GM23248 (cell line): Measurements from ENCODE around the gene CACFD1. TPM values are rescaled to one million over a fixed set of nuclear protein-coding genes. Genes with fewer than 3 reads are reported as not detected.

ENCODE experiments used
- DNase-seq: peaks from one replicate; pipeline ENCODE4 v3.0.0-alpha.2; 2015
- H2AFZ ChIP-seq: fragments of 200-600 bp; sonication (generic); 2 replicates; pipeline ENCODE4 v1.6.1; 2016; ENCODE audit warnings: antibody characterized with exemption
- H3F3A ChIP-seq: fragments of 200-600 bp; sonication (generic); 2 replicates; pipeline ENCODE4 v1.6.1; 2016; ENCODE audit warnings: mild to moderate bottlenecking, antibody characterized with exemption, mixed run types; ENCODE audit not compliant: insufficient read depth
- H3K27ac ChIP-seq: fragments of 200-600 bp; sonication (generic); 2 replicates; pipeline ENCODE4 v1.5.1; 2016; ENCODE audit warnings: mild to moderate bottlenecking
- H3K27me3 ChIP-seq: fragments of 200-600 bp; sonication (generic); replicated peaks from 2 replicates; pipeline ENCODE4 v1.6.1; 2016; ENCODE audit warnings: mild to moderate bottlenecking; ENCODE audit not compliant: insufficient read depth
- H3K36me3 ChIP-seq: fragments of 200-600 bp; sonication (generic); 2 replicates; pipeline ENCODE4 v1.6.1; 2016; ENCODE audit warnings: low read depth, mild to moderate bottlenecking
- H3K4me1 ChIP-seq: fragments of 200-600 bp; sonication (generic); 2 replicates; pipeline ENCODE4 v1.6.1; 2016; ENCODE audit warnings: mild to moderate bottlenecking; ENCODE audit not compliant: insufficient read depth
- H3K4me2 ChIP-seq: fragments of 200-600 bp; sonication (generic); one replicate; pipeline ENCODE4 v1.6.1; 2016; ENCODE audit warnings: mild to moderate bottlenecking; ENCODE audit not compliant: unreplicated experiment
- H3K4me3 ChIP-seq: fragments of 200-600 bp; sonication (generic); 2 replicates; pipeline ENCODE4 v1.5.1; 2016; ENCODE audit warnings: mild to moderate bottlenecking
- H3K79me2 ChIP-seq: fragments of 200-600 bp; sonication (generic); 2 replicates; pipeline ENCODE4 v1.6.1; 2016; ENCODE audit warnings: mild to moderate bottlenecking; ENCODE audit not compliant: insufficient read depth
- H3K9ac ChIP-seq: fragments of 200-600 bp; sonication (generic); 2 replicates; pipeline ENCODE4 v1.6.1; 2016; ENCODE audit warnings: mild to moderate bottlenecking
- H3K9me2 ChIP-seq: fragments of 200-600 bp; sonication (generic); 2 replicates; pipeline ENCODE4 v1.6.1; 2016; ENCODE audit warnings: mixed run types, mild to moderate bottlenecking, moderate library complexity; ENCODE audit not compliant: insufficient read depth
- H3K9me3 ChIP-seq: fragments of 200-600 bp; sonication (generic); one replicate; pipeline ENCODE4 v1.6.1; 2017; ENCODE audit warnings: low read depth
- H4K20me1 ChIP-seq: fragments of 200-600 bp; sonication (generic); 2 replicates; pipeline ENCODE4 v1.6.0; 2016; ENCODE audit not compliant: insufficient read depth
- EZH2 ChIP-seq: fragments of 200-600 bp; sonication (generic); IDR thresholded peaks from 2 replicates; pipeline ENCODE4 v1.6.1; 2018; ENCODE audit warnings: antibody characterized with exemption, mild to moderate bottlenecking; ENCODE audit not compliant: insufficient read depth, poor library complexity, severe bottlenecking
- EZH2phosphoT487 ChIP-seq: fragments of 200-600 bp; sonication (generic); IDR thresholded peaks from 2 replicates; pipeline ENCODE4 v1.6.1; 2018; ENCODE audit warnings: antibody characterized with exemption, moderate library complexity, mild to moderate bottlenecking, low read depth; ENCODE audit not compliant: insufficient read depth
- WGBS, 2 experiments: methylation state at CpG; one replicate each; pipeline ENCODE4 v1.1.6; 2015 to 2017; ENCODE audit warnings: low lambda C conversion rate in 2 of 2, low coverage in 1 of 2; ENCODE audit errors: missing lambda C conversion rate in 2 of 2; 5-methylcytosine and 5-hydroxymethylcytosine counted together
- in situ Hi-C: fragments of 300-500 bp; cut with MboI; formaldehyde crosslinking; loops from 2 replicates; pipeline ENCODE4 v1.15.0; 2020
- polyA plus RNA-seq: library from polyadenylated mRNA; unstranded; fragments of >200 nt; fragmentation: Nextera tagmentation; extraction: Ambion mirVana; gene quantifications from 2 replicates; pipeline ENCODE4 v1.2.1, GENCODE V29; 2016
- total RNA-seq: library from RNA; depleted of rRNA; stranded (reverse); fragments of >200 nt; shearing (Covaris generic); gene quantifications from 2 replicates; pipeline ENCODE4 v1.2.3, GENCODE V29; 2014

Gene CACFD1
- total and polyA plus RNA-seq, 2 experiments from 2014 or later = 4.7 to 7.0 TPM

DNA sequence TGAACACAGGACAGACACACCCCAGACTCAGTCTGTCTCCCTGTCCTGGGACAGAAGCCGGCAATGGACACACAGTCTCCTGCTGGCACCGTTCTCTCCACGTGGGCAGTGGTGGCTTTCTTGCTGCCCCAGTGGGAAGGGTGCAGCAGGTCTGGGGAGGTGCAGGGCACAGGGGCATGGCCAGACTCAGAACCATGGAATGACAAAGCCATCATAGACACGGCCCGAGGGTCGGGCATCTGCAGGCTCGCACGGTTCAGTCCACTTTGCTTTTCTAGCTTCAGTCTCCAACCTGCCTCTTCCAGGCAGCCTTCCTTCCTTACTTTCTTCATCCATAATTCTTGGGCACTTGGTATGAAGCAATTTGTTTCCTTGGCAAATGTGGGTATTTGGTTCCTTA is 48.3 kb downstream of the CACFD1 start:
- H3K27me3 ChIP-seq = no peaks in the 10 kb centered on the region
- H3K27ac ChIP-seq = no peak overlapping the region
- in situ Hi-C loops = no loop called here
- TF ChIP-seq EZH2phosphoT487 (no peak), EZH2 (no peak)
- 81 to 87% methylated on average over 8 of the region's 8 CpGs for WGBS, 2 experiments
- DNase-seq = no peak
- no peaks in the 10 kb centered on the region for H3K36me3 ChIP-seq
- no peaks in the 10 kb centered on the region for H3K9me3 ChIP-seq
- H3K79me2 ChIP-seq = no peaks in the 10 kb centered on the region
- peaks cover 10% of the 10 kb centered on the region for H3K4me1 ChIP-seq
- no peak overlapping the region for H3K4me2 ChIP-seq
- 0 out of 2 replicates have a peak, but pooled peaks cover 8% of the 10 kb centered on the region for H3F3A ChIP-seq
- H3K4me3 ChIP-seq = no peak overlapping the region
- no peaks in the 10 kb centered on the region for H3K9me2 ChIP-seq
- no peak overlapping the region for H3K9ac ChIP-seq
- H4K20me1 ChIP-seq = no peaks in the 10 kb centered on the region
- no peak overlapping the region for H2AFZ ChIP-seq

DNA sequence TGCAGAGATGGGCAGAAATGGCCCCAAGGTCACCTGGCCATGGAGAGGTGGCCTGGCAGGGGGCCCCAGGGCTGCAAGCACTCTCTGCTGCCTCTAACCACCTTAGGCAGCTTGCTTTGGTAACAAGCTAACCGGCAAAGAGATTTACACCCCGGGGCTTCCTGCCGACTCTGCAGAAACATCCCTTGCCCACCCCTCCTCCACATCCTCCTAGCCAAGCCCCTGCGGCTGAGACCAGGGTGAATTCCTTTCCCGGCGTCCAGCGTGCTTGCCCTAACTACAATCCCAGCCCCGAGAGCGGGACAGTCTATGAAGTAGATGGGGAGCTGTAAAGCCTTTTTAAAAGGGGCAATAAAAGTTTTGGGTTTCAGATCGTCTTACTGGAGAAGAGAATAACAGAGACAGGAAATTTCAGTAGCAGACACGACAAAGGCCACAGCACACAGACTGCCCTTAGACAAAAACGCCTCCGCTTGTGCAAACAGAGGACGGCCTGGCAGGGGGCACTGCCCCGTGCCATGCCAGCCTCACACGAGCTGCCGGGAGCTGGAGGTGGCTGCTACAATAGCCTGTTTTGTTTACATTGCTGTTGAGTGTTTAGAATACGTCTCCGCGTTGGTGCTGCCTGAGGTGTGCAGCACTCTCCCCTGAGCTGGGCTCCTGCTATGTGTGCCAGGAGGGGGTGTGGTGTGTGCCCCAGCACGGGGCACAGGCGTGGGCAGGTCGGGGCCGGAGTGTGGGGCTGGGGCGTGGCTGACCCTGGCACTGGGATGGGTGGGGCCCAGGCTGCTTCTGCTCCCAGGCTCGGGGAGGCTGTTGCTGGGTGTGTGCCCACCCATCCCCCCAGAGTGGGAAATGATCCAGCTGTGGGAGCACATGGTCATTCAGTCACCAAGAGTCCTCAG is 49.7 kb downstream of the CACFD1 start:
- TF ChIP-seq EZH2phosphoT487 (no peak), EZH2 (no peak)
- Histone ChIP-seq H4K20me1 (no peaks in the 10 kb centered on the region), H3K4me1 (peaks cover 10% of the 10 kb centered on the region), H3K9me3 (no peaks in the 10 kb centered on the region), H3F3A (0 out of 2 replicates have a peak, but pooled peaks cover 8% of the 10 kb centered on the region), H3K79me2 (no peaks in the 10 kb centered on the region), H3K27ac (no peak overlapping the region), H2AFZ (no peak overlapping the region), H3K4me3 (no peak overlapping the region), H3K4me2 (no peak overlapping the region), H3K9ac (no peak overlapping the region), H3K36me3 (no peaks in the 10 kb centered on the region), H3K9me2 (no peaks in the 10 kb centered on the region), H3K27me3 (no peaks in the 10 kb centered on the region)
- 29% methylated on average over 25 to 26 of the region's 26 CpGs for WGBS, 2 experiments
- in situ Hi-C loops = no loop called here
- no peak for DNase-seq

DNA sequence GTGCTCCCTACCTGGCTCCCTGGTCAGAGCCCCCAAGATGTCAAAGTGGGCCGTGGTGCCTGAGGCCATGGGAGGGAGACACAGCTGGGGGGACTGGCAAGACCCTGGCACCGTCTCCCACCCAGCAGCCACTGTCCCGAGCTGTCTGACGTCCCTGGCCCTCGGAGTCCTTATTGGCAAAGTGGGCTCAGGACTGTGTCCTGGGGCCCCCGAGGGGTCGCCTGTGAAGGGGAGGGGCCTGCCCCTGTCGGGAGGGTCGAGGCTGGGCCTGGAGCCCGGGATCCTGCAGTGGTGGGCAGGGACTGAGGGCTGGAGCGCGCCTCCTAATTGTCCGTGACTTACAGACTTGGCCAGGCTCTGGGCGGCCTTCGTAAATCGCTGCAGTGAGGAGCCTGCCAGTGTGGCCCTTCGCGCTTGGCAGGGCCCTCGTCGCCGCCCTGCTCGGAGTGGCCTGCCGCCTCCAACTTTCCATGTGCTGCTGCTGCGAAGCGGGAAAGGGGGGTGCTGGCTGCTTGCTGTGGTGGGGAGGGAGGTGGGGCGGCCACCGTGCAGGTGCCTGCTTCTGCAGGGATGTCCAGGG is 51.2 kb downstream of the CACFD1 start:
- in situ Hi-C loops = no loop called here
- peaks cover 7% of the 10 kb centered on the region for H3K4me1 ChIP-seq

DNA sequence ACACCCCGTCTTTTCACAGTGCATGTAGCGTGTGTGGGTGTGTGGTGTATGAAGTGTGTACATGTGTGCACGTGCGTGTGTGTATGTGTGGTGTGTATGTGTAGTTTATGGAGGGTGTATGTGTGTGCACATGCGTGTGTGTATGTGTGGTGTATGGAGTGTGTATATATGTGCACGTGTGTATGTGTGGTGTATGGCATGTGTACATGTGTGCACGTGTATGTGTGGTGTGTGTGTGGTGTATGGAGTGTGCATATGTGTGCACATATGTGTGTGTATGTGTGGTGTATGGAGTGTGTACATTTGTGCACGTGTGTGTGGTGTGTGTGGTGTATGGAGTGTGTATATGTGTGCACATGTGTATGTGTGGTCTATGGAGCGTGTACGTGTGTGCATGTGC is 51.8 kb downstream of the CACFD1 start:
- no peaks in the 10 kb centered on the region for H3K9me2 ChIP-seq
- no peaks in the 10 kb centered on the region for H3K79me2 ChIP-seq
- no peak for TF ChIP-seq EZH2
- TF ChIP-seq EZH2phosphoT487 = no peak
- no peak overlapping the region for H3K9ac ChIP-seq
- WGBS, 2 experiments = 71 to 73% methylated on average over 10 of the region's 10 CpGs
- H3K27ac ChIP-seq = no peak overlapping the region
- no peaks in the 10 kb centered on the region for H3K36me3 ChIP-seq
- no peaks in the 10 kb centered on the region for H3F3A ChIP-seq
- no peaks in the 10 kb centered on the region for H3K9me3 ChIP-seq
- DNase-seq = no peak
- in situ Hi-C loops = no loop called here
- H4K20me1 ChIP-seq = no peaks in the 10 kb centered on the region
- no peak overlapping the region for H2AFZ ChIP-seq
- H3K4me1 ChIP-seq = peaks cover 5% of the 10 kb centered on the region
- no peak overlapping the region for H3K4me2 ChIP-seq
- no peaks in the 10 kb centered on the region; the same call in 1 of the 2 replicates for H3K27me3 ChIP-seq
- H3K4me3 ChIP-seq = no peak overlapping the region

More for the DNA sequence above, 51.2 kb downstream of the CACFD1 start:
- DNase-seq = no peak
- Histone ChIP-seq H3K9me3 (no peaks in the 10 kb centered on the region), H3K4me2 (no peak overlapping the region), H3K27ac (no peak overlapping the region), H3K9ac (no peak overlapping the region), H3K27me3 (no peaks in the 10 kb centered on the region; the same call in 1 of the 2 replicates), H3K4me3 (no peak overlapping the region), H2AFZ (no peak overlapping the region), H3K79me2 (no peaks in the 10 kb centered on the region), H4K20me1 (no peaks in the 10 kb centered on the region), H3K36me3 (no peaks in the 10 kb centered on the region), H3F3A (no peaks in the 10 kb centered on the region), H3K9me2 (no peaks in the 10 kb centered on the region)
- WGBS, 2 experiments = 73 to 81% methylated on average over 24 to 26 of the region's 27 CpGs
- TF ChIP-seq EZH2phosphoT487 = no peak
- TF ChIP-seq EZH2 = no peak
